ENCODE data around the gene CDPF1. TPM values are rescaled to one million over a fixed set of nuclear protein-coding genes. Genes with fewer than 3 reads are reported as not detected.

CDPF1 gene
- total and polyA plus RNA-seq, 2 of the 4 experiments (the other 2 are of a cell fraction), result 11.5 to 14.5 TPM

GRCh38 chr22:46286006-46286405 is 35.9 kb upstream of the CDPF1 start:
- no peak overlapping the region for H2BK15ac ChIP-seq (ENCODE audit: low read depth, low read length)
- ATAC-seq (ENCODE audit: low read depth) (peak; percentile 83), DNase-seq (peak; percentile 39)
- no peak overlapping the region for H4K5ac ChIP-seq (ENCODE audit: low read depth, low read length)
- H2AK5ac ChIP-seq (ENCODE audit: low read depth, low read length), result no peak overlapping the region
- no peak overlapping the region for H2BK20ac ChIP-seq (ENCODE audit: low read depth, low read length)
- no peaks in the 10 kb centered on the region for H3K4me1 ChIP-seq (ENCODE audit: control insufficient read depth, insufficient read depth, low read length)
- no peak overlapping the region for H3K9ac ChIP-seq (ENCODE audit: low read depth, low read length)
- WGBS, 2 experiments (ENCODE audit: extremely low coverage in 2 of 2, insufficient read length in 1 of 2), result no CpG with 5 or more reads among the region's 3 CpGs
- no peak overlapping the region for H3K18ac ChIP-seq (ENCODE audit: low read depth, low read length)
- H3K4me3 ChIP-seq (ENCODE audit: insufficient read depth, low read depth, low read length), result no peak overlapping the region
- no peak overlapping the region for H4K91ac ChIP-seq (ENCODE audit: insufficient read depth, low read depth, low read length)
- no peak overlapping the region for H3K14ac ChIP-seq (replicated peaks; ENCODE audit: low read depth, low read length)
- H3K23ac ChIP-seq (ENCODE audit: low read depth, low read length), result no peak overlapping the region
- no peaks in the 10 kb centered on the region for H3K27me3 ChIP-seq (ENCODE audit: control insufficient read depth, insufficient read depth, low read length)
- dilution Hi-C loops (cut with HindIII; ENCODE audit: low sequenced_read_pairs, unreplicated experiment) (no loop called here), intact Hi-C loops (cut with micrococcal nuclease) (no loop called here), in situ Hi-C loops (cut with MboI; ENCODE audit: low sequenced_read_pairs) (no loop called here)
- H3K4ac ChIP-seq (ENCODE audit: low read depth, low read length), result no peak overlapping the region
- 0 out of 2 replicates have a peak, but pooled peaks cover 2% of the 10 kb centered on the region for H3K9me1 ChIP-seq (ENCODE audit: insufficient read depth, low read length)
- POLR2A ChIA-PET (ENCODE audit: unreplicated experiment), result no interaction called here
- H4K20me1 ChIP-seq (ENCODE audit: insufficient read depth, low read length), result no peaks in the 10 kb centered on the region
- peak overlapping the region; percentile 50; the same call in 1 of the 2 replicates for H3K27ac ChIP-seq (ENCODE audit: insufficient read depth, low read length)
- no peak overlapping the region for H3K4me2 ChIP-seq (ENCODE audit: low read depth, low read length)
- H3K9me3 ChIP-seq (ENCODE audit: control insufficient read depth, insufficient read depth, low read length), result no peaks in the 10 kb centered on the region
- no peak for TF ChIP-seq CTCF (conservative IDR thresholded peaks at IDR 0.05; ENCODE audit: low read depth, low read length)
- no peak for TF ChIP-seq ELK1 (IDR thresholded peaks at IDR 0.05; ENCODE audit: borderline replicate concordance, low read depth, low read length)
- TF ChIP-seq RCOR1 (IDR thresholded peaks at IDR 0.05; ENCODE audit: insufficient replicate concordance, low read length), result no peak
- no peak for TF ChIP-seq CEBPB (IDR thresholded peaks at IDR 0.05; ENCODE audit: low read depth, low read length)
- TF ChIP-seq MAFK (IDR thresholded peaks at IDR 0.05; ENCODE audit: low read depth, low read length), result no peak
- no peak for TF ChIP-seq FOS (IDR thresholded peaks at IDR 0.05; ENCODE audit: low read depth, low read length)
- TF ChIP-seq USF2 (IDR thresholded peaks at IDR 0.05; ENCODE audit: low read depth, low read length), result no peak
- no peak for TF ChIP-seq MAZ (IDR thresholded peaks at IDR 0.05; ENCODE audit: borderline replicate concordance, low read depth, low read length)
- TF ChIP-seq POLR2A (IDR thresholded peaks at IDR 0.05; ENCODE audit: low read depth, low read length), result no peak
- TF ChIP-seq NFE2L2 (IDR thresholded peaks at IDR 0.05; ENCODE audit: low read depth, low read length), result no peak
- no peak for TF ChIP-seq BHLHE40 (IDR thresholded peaks at IDR 0.05; ENCODE audit: low read depth, low read length)
- no peak for TF ChIP-seq CHD1 (IDR thresholded peaks at IDR 0.05; ENCODE audit: low read depth, low read length)
- no peak for TF ChIP-seq RAD21 (IDR thresholded peaks at IDR 0.05; ENCODE audit: low read length)
- no peak for TF ChIP-seq MXI1 (IDR thresholded peaks at IDR 0.05; ENCODE audit: borderline replicate concordance, low read depth, low read length)
- no peak for TF ChIP-seq RFX5 (IDR thresholded peaks at IDR 0.05; ENCODE audit: low read depth, low read length)
- TF ChIP-seq SMC3 (IDR thresholded peaks at IDR 0.05; ENCODE audit: low read depth, low read length), result no peak
- peaks cover 64% of the 10 kb centered on the region for H3K36me3 ChIP-seq (ENCODE audit: control insufficient read depth, insufficient read depth, low read length)
- no peak overlapping the region for H3K56ac ChIP-seq (ENCODE audit: extremely low read depth, insufficient read depth, low read length)
- BruUV-seq (replicated peaks), result no TSS peak
- no peak overlapping the region for H2AK9ac ChIP-seq (replicated peaks; ENCODE audit: low read depth, low read length, poor library complexity)
- CTCF ChIA-PET, result no interaction called here
- no peak overlapping the region for H2BK5ac ChIP-seq (ENCODE audit: low read depth, low read length, poor library complexity, severe bottlenecking)
- no peak overlapping the region for H4K8ac ChIP-seq (ENCODE audit: low read depth in 2 of 2, low read length in 2 of 2)
- no peak overlapping the region for H2AFZ ChIP-seq (replicated peaks; ENCODE audit: low read length, poor library complexity)
- H3K79me1 ChIP-seq (ENCODE audit: low read depth in 1 of 2, low read length in 2 of 2), result no peaks in the 10 kb centered on the region; a peak in 1 of 4 replicates
- no peak overlapping the region for H2BK120ac ChIP-seq (ENCODE audit: low read depth, low read length)
